Measurements from ENCODE around the gene FGF7. TPM values are rescaled to one million over a fixed set of nuclear protein-coding genes. Genes with fewer than 3 reads are reported as not detected.
A peak's percentile ranks its signal among the peaks of the same experiment; 100 is the strongest.

Gene FGF7
- total and polyA plus RNA-seq, 2 experiments from 2014 or later: 351 to 400 TPM

GRCh38 chr15:49421991-49422390 is 1.1 kb upstream of the FGF7 start:
- DNase-seq: peak; percentile 69
- 36 to 52% methylated on average over 9 of the region's 9 CpGs for WGBS, 2 experiments (ENCODE audit: low coverage in 1 of 2, low lambda C conversion rate in 2 of 2, missing lambda C conversion rate in 2 of 2)
- H3K9me3 ChIP-seq (ENCODE audit: low read depth): no peaks in the 10 kb centered on the region
- peaks cover 50% of the 10 kb centered on the region for H3F3A ChIP-seq (ENCODE audit: insufficient read depth)
- H4K20me1 ChIP-seq (ENCODE audit: insufficient read depth): no peaks in the 10 kb centered on the region
- no peak for TF ChIP-seq EZH2 (IDR thresholded peaks at IDR 0.05; ENCODE audit: insufficient read depth, poor library complexity, severe bottlenecking)
- TF ChIP-seq EZH2phosphoT487 (IDR thresholded peaks at IDR 0.05; ENCODE audit: insufficient read depth, low read depth): no peak
- H3K27me3 ChIP-seq (replicated peaks; ENCODE audit: insufficient read depth): no peaks in the 10 kb centered on the region
- no peaks in the 10 kb centered on the region for H3K9me2 ChIP-seq (ENCODE audit: insufficient read depth)
- peaks cover 28% of the 10 kb centered on the region for H3K36me3 ChIP-seq (ENCODE audit: low read depth)
- peaks cover 47% of the 10 kb centered on the region for H3K79me2 ChIP-seq (ENCODE audit: insufficient read depth)
- H3K4me3 ChIP-seq: peak overlapping the region; percentile 99
- peak overlapping the region; percentile 100 for H3K4me2 ChIP-seq (ENCODE audit: unreplicated experiment)
- H3K9ac ChIP-seq: peak overlapping the region; percentile 96
- H2AFZ ChIP-seq: peak overlapping the region; percentile 79
- peaks cover 15% of the 10 kb centered on the region; the same call in 1 of the 2 replicates for H3K4me1 ChIP-seq (ENCODE audit: insufficient read depth)
- in situ Hi-C loops (cut with MboI): loop anchor here (10.0 to 25.0 kb wide), 3 partner anchors 177 to 723 kb away; no protein-coding TSS in a partner anchor
- H3K27ac ChIP-seq: peak overlapping the region; percentile 80

GRCh38 chr15:49423901-49424550 is 984 bp downstream of the FGF7 start:
- in situ Hi-C loops (cut with MboI): loop anchor here (10.0 to 25.0 kb wide), 3 partner anchors 179 to 721 kb away; no protein-coding TSS in a partner anchor
- peak overlapping the region; percentile 96 for H3K9ac ChIP-seq
- 0 to 1% methylated on average over 6 of the region's 6 CpGs for WGBS, 2 experiments (ENCODE audit: low coverage in 1 of 2, low lambda C conversion rate in 2 of 2, missing lambda C conversion rate in 2 of 2)

GRCh38 chr15:49424954-49425353 is 1.9 kb downstream of the FGF7 start:
- WGBS, 2 experiments (ENCODE audit: low coverage in 1 of 2, low lambda C conversion rate in 2 of 2, missing lambda C conversion rate in 2 of 2): 0 to 5% methylated on average over 1 of the region's 1 CpG
- H3K4me3 ChIP-seq: peak overlapping the region; percentile 99
- H4K20me1 ChIP-seq (ENCODE audit: insufficient read depth): no peaks in the 10 kb centered on the region
- H3K9me3 ChIP-seq (ENCODE audit: low read depth): no peaks in the 10 kb centered on the region
- H3K36me3 ChIP-seq (ENCODE audit: low read depth): peaks cover 56% of the 10 kb centered on the region
- peaks cover 44% of the 10 kb centered on the region for H3K4me1 ChIP-seq (ENCODE audit: insufficient read depth)
- H3K27ac ChIP-seq: peak overlapping the region; percentile 80
- no peak overlapping the region for H2AFZ ChIP-seq
- peak overlapping the region; percentile 96 for H3K9ac ChIP-seq
- H3K27me3 ChIP-seq (replicated peaks; ENCODE audit: insufficient read depth): no peaks in the 10 kb centered on the region
- peak overlapping the region; percentile 100 for H3K4me2 ChIP-seq (ENCODE audit: unreplicated experiment)
- peak; percentile 58 for DNase-seq
- H3K9me2 ChIP-seq (ENCODE audit: insufficient read depth): no peaks in the 10 kb centered on the region
- H3F3A ChIP-seq (ENCODE audit: insufficient read depth): peaks cover 79% of the 10 kb centered on the region
- TF ChIP-seq EZH2 (IDR thresholded peaks at IDR 0.05; ENCODE audit: insufficient read depth, poor library complexity, severe bottlenecking) (no peak), EZH2phosphoT487 (IDR thresholded peaks at IDR 0.05; ENCODE audit: insufficient read depth, low read depth) (no peak)
- in situ Hi-C loops (cut with MboI): loop anchor here (10.0 to 25.0 kb wide), 3 partner anchors 180 to 720 kb away; no protein-coding TSS in a partner anchor
- peaks cover 77% of the 10 kb centered on the region for H3K79me2 ChIP-seq (ENCODE audit: insufficient read depth)

More at GRCh38 chr15:49423901-49424550, 984 bp downstream of the FGF7 start:
- Histone ChIP-seq H2AFZ (no peak overlapping the region), H3K9me3 (ENCODE audit: low read depth) (no peaks in the 10 kb centered on the region), H3F3A (ENCODE audit: insufficient read depth) (peaks cover 70% of the 10 kb centered on the region), H3K79me2 (ENCODE audit: insufficient read depth) (peaks cover 68% of the 10 kb centered on the region), H3K4me2 (ENCODE audit: unreplicated experiment) (peak overlapping the region; percentile 100), H3K36me3 (ENCODE audit: low read depth) (peaks cover 47% of the 10 kb centered on the region), H3K9me2 (ENCODE audit: insufficient read depth) (no peaks in the 10 kb centered on the region), H3K4me3 (peak overlapping the region; percentile 99), H3K27me3 (replicated peaks; ENCODE audit: insufficient read depth) (no peaks in the 10 kb centered on the region), H4K20me1 (ENCODE audit: insufficient read depth) (no peaks in the 10 kb centered on the region), H3K4me1 (ENCODE audit: insufficient read depth) (peaks cover 35% of the 10 kb centered on the region), H3K27ac (peak overlapping the region; percentile 80)
- DNase-seq: peak; percentile 46
- TF ChIP-seq EZH2 (IDR thresholded peaks at IDR 0.05; ENCODE audit: insufficient read depth, poor library complexity, severe bottlenecking) (no peak), EZH2phosphoT487 (IDR thresholded peaks at IDR 0.05; ENCODE audit: insufficient read depth, low read depth) (no peak)

GRCh38 chr15:49427372-49427771 is 4.3 kb downstream of the FGF7 start:
- no peaks in the 10 kb centered on the region for H4K20me1 ChIP-seq (ENCODE audit: insufficient read depth)
- in situ Hi-C loops (cut with MboI): loop anchor here (10.0 kb wide), 2 partner anchors 183 to 717 kb away; no protein-coding TSS in a partner anchor
- DNase-seq: no peak
- peak overlapping the region; percentile 80 for H3K27ac ChIP-seq
- peaks cover 94% of the 10 kb centered on the region for H3F3A ChIP-seq (ENCODE audit: insufficient read depth)
- H3K9me3 ChIP-seq (ENCODE audit: low read depth): no peaks in the 10 kb centered on the region
- H3K9ac ChIP-seq: peak overlapping the region; percentile 96
- no peaks in the 10 kb centered on the region for H3K9me2 ChIP-seq (ENCODE audit: insufficient read depth)
- peaks cover 98% of the 10 kb centered on the region for H3K79me2 ChIP-seq (ENCODE audit: insufficient read depth)
- peak overlapping the region; percentile 100 for H3K4me2 ChIP-seq (ENCODE audit: unreplicated experiment)
- H3K4me3 ChIP-seq: peak overlapping the region; percentile 99
- no peak overlapping the region for H2AFZ ChIP-seq
- H3K36me3 ChIP-seq (ENCODE audit: low read depth): peaks cover 79% of the 10 kb centered on the region
- H3K27me3 ChIP-seq (replicated peaks; ENCODE audit: insufficient read depth): no peaks in the 10 kb centered on the region
- peaks cover 58% of the 10 kb centered on the region for H3K4me1 ChIP-seq (ENCODE audit: insufficient read depth)
- TF ChIP-seq EZH2phosphoT487 (IDR thresholded peaks at IDR 0.05; ENCODE audit: insufficient read depth, low read depth): no peak
- no peak for TF ChIP-seq EZH2 (IDR thresholded peaks at IDR 0.05; ENCODE audit: insufficient read depth, poor library complexity, severe bottlenecking)

All from GM23248 (cell line).